ENCODE data around the gene OGDH. TPM values are rescaled to one million over a fixed set of nuclear protein-coding genes. Genes with fewer than 3 reads are reported as not detected.

The OGDH gene
- total RNA-seq, 1 donor from 2014 or later, result 67.1 TPM

DNA sequence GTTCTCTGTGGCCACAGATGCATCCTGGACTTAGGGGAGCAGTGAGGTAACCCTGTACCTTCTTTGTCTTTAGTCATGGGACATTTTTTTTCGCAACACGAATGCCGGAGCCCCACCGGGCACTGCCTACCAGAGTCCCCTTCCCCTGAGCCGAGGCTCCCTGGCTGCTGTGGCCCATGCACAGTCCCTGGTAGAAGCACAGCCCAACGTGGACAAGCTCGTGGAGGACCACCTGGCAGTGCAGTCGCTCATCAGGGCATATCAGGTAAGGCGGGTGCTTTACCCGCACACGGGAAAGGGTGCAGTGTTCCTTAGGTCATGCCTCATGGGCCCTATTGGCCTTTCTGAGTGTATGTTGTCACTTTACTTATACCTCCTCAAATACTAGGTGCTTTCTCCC is 38.8 kb downstream of the OGDH start:
- Mint-ChIP-seq H3K9me3 (ENCODE audit: unreplicated experiment) (no peaks in the 10 kb centered on the region), H3K4me1 (ENCODE audit: unreplicated experiment) (no peaks in the 10 kb centered on the region), H3K27ac (ENCODE audit: unreplicated experiment) (no peak overlapping the region), H3K27me3 (ENCODE audit: unreplicated experiment) (no peaks in the 10 kb centered on the region), H3K36me3 (ENCODE audit: low read depth, unreplicated experiment) (peaks cover 14% of the 10 kb centered on the region), H3K4me3 (ENCODE audit: unreplicated experiment) (no peak overlapping the region)
- TF ChIP-seq, protein P1, sequence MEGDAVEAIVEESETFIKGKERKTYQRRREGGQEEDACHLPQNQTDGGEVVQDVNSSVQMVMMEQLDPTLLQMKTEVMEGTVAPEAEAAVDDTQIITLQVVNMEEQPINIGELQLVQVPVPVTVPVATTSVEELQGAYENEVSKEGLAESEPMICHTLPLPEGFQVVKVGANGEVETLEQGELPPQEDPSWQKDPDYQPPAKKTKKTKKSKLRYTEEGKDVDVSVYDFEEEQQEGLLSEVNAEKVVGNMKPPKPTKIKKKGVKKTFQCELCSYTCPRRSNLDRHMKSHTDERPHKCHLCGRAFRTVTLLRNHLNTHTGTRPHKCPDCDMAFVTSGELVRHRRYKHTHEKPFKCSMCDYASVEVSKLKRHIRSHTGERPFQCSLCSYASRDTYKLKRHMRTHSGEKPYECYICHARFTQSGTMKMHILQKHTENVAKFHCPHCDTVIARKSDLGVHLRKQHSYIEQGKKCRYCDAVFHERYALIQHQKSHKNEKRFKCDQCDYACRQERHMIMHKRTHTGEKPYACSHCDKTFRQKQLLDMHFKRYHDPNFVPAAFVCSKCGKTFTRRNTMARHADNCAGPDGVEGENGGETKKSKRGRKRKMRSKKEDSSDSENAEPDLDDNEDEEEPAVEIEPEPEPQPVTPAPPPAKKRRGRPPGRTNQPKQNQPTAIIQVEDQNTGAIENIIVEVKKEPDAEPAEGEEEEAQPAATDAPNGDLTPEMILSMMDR (IDR thresholded peaks at IDR 0.05; ENCODE audit: unreplicated experiment), result no peak
- no peak for DNase-seq (ENCODE audit: low spot score)

DNA sequence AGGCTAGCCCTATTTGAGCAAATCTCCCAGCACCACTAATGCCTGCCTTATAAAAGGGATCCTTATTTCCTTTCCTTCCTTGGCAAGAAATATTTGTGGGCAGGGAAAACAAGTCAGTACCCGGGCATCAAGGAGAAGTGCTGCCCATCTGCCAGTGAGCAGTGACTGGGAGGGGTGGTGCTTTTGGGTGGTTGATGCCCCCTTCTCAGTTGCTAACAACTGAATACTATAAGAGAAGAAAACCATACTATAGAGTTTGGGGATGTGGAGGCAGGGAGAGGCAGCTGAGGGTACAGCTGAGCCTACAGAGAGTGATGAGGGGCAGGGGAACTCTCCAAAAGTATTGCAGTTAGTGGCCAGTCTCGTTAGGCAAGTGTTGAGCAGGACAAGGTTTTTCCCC is 39.3 kb downstream of the OGDH start:
- Mint-ChIP-seq H3K9me3 (ENCODE audit: unreplicated experiment) (no peaks in the 10 kb centered on the region), H3K27me3 (ENCODE audit: unreplicated experiment) (no peaks in the 10 kb centered on the region), H3K4me1 (ENCODE audit: unreplicated experiment) (no peaks in the 10 kb centered on the region), H3K4me3 (ENCODE audit: unreplicated experiment) (no peak overlapping the region), H3K27ac (ENCODE audit: unreplicated experiment) (no peak overlapping the region), H3K36me3 (ENCODE audit: low read depth, unreplicated experiment) (peaks cover 15% of the 10 kb centered on the region)
- TF ChIP-seq, protein P1 (IDR thresholded peaks at IDR 0.05; ENCODE audit: unreplicated experiment), result no peak
- DNase-seq (ENCODE audit: low spot score), result no peak

DNA sequence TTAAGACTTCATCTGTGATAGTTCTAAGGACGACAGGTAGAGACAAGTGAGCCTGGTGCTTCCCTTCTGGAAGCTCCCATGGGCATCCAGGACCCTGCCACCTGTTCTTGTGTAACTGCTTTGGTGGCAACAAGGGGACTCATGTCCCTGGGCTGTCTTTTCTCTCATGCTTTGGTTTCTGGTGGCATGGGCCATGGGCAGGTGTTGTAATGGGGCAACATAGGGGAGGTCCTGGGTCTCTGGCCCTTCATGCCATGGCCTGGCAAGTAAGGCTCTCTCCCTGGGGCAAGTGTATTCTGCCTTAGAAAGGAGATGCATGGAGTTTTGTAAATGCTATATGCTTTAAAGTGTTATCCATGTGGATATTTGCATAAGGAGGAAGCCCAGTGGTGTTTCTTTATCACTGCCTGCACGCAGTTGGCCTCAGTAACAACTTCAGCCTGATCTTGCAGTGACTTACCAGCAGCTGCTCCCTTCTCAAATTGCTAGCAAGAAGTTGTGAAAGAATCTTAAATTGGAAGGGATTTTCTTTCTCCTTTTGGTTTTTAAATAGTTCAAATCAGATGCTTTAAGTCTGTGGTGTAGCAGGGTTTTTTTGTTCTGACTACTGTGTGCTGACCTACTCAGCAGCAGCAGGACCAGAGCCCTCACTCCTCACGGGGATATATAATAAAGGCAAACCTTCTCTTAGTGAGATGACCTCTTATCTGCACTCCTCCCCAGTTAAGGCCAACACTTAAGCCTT is 39.9 kb downstream of the OGDH start:
- Mint-ChIP-seq H3K36me3 (ENCODE audit: low read depth, unreplicated experiment) (peaks cover 18% of the 10 kb centered on the region), H3K27me3 (ENCODE audit: unreplicated experiment) (no peaks in the 10 kb centered on the region), H3K4me3 (ENCODE audit: unreplicated experiment) (no peak overlapping the region), H3K27ac (ENCODE audit: unreplicated experiment) (no peak overlapping the region), H3K4me1 (ENCODE audit: unreplicated experiment) (no peaks in the 10 kb centered on the region), H3K9me3 (ENCODE audit: unreplicated experiment) (no peaks in the 10 kb centered on the region)
- TF ChIP-seq, protein P1 (IDR thresholded peaks at IDR 0.05; ENCODE audit: unreplicated experiment), result no peak
- no peak for DNase-seq (ENCODE audit: low spot score)

DNA sequence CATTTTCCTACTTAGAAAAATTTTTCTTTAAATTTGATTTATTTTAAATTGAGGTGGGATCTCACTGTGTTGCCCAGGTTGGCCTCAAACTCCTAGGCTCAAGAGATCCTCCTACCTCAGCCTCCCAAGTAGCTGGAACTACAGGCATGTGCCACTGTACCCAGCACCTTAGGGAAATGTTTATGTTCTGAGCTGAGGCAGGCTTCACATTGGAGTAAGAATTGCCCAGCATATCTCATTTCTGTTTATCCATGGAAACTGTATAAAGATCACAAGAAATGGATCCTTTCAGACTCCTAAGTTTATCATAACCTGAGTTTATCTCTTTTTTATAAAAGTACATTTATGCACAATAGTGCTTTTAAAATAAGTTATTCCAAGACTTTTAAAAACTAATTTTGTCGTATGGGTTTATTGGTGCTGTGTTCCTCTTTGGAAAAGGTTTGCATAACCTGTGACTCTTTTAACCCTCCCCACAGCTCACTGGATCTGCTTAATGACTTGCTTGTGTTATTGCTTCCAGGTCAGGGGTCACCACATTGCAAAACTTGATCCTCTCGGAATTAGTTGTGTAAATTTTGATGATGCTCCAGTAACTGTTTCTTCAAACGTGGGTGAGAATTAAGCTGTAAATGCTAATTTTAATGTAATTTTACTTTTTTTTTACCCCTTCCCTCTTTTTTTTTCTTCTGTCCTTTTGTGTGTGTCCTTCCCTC is 40.7 kb downstream of the OGDH start:
- peaks cover 18% of the 10 kb centered on the region for H3K36me3 Mint-ChIP-seq (ENCODE audit: low read depth, unreplicated experiment)
- no peaks in the 10 kb centered on the region for H3K27me3 Mint-ChIP-seq (ENCODE audit: unreplicated experiment)
- no peak overlapping the region for H3K4me3 Mint-ChIP-seq (ENCODE audit: unreplicated experiment)
- H3K9me3 Mint-ChIP-seq (ENCODE audit: unreplicated experiment), result no peaks in the 10 kb centered on the region
- H3K4me1 Mint-ChIP-seq (ENCODE audit: unreplicated experiment), result no peaks in the 10 kb centered on the region
- TF ChIP-seq, protein P1 (IDR thresholded peaks at IDR 0.05; ENCODE audit: unreplicated experiment), result no peak
- DNase-seq (ENCODE audit: low spot score), result no peak
- no peak overlapping the region for H3K27ac Mint-ChIP-seq (ENCODE audit: unreplicated experiment)
